A549 (cell line): Measurements from ENCODE around the gene PLAAT2. TPM values are rescaled to one million over a fixed set of nuclear protein-coding genes. Genes with fewer than 3 reads are reported as not detected.
"Not testable (repeated sequence)": the region's sequence is repeated elsewhere in the genome, so short reads cannot be mapped to it uniquely, and the experiment has no call there.

Experiments
- ATAC-seq, 2 experiments: fragments of 200-7000 bp in 1 of 2; fragments of >200 bp in 1 of 2; cut with Nextera tagmentation in 1 of 2; cut with Tn5 transposase in 1 of 2; 3 replicates each; pipeline versions ENCODE4 v1.8.0 to v1.9.1; 2018 to 2020; ENCODE audit warnings: mild to moderate bottlenecking in 1 of 2, moderate library complexity in 1 of 2
- CTCF ChIA-PET: fragments of 300-600 bp; sonication (Branson Sonifier 250); formaldehyde crosslinking; extraction: SDS; loops from one replicate; lab custom pipeline; 2021; ENCODE audit warnings: antibody characterized with exemption, inconsistent platforms; lab: Yijun Ruan, JAX
- POLR2A ChIA-PET: fragments of 350-600 bp; formaldehyde crosslinking; extraction: SDS; loops from one replicate; lab custom pipeline; 2021; ENCODE audit warnings: antibody characterized with exemption, inconsistent platforms; lab: Yijun Ruan, JAX
- DNase-seq, 2 experiments: peaks; one replicate each; pipeline versions ENCODE4 v3.0.0 to v3.0.0-alpha.2; 2011 to 2016; ENCODE audit warnings: low read depth in 1 of 2, low spot score in 1 of 2
- FAIRE-seq: peaks from 2 replicates; lab custom pipeline; 2011; peaks lifted over from hg19 to GRCh38; lab: Jason Lieb, UNC
- H3K27ac ChIP-seq, 2 experiments: fragments of >200 bp; sonication (Bioruptor Twin); formaldehyde crosslinking; 3 replicates each; pipeline ENCODE4 v1.5.1; 2016 to 2017
- H3K4me1 ChIP-seq: fragments of >200 bp; sonication (Bioruptor Twin); formaldehyde crosslinking; 3 replicates; pipeline ENCODE4 v1.6.1; 2016
- H3K4me2 ChIP-seq: fragments of >200 bp; sonication (Bioruptor Twin); formaldehyde crosslinking; 3 replicates; pipeline ENCODE4 v1.6.1; 2016
- H3K4me3 ChIP-seq: fragments of >200 bp; sonication (Bioruptor Twin); formaldehyde crosslinking; 3 replicates; pipeline ENCODE4 v1.5.1; 2016
- H3K9me3 ChIP-seq: fragments of >200 bp; sonication (Bioruptor Twin); formaldehyde crosslinking; 3 replicates; pipeline ENCODE4 v1.6.1; 2016
- ATOH8 ChIP-seq: fragments of 250-450 bp; sonication (Bioruptor Pico); IDR thresholded peaks from 2 replicates; pipeline ENCODE4 v1.5.0; 2020; ENCODE audit warnings: low read depth, mild to moderate bottlenecking, moderate library complexity
- CBX2 ChIP-seq: fragments of 200-600 bp; sonication (generic); IDR thresholded peaks from 2 replicates; pipeline ENCODE4 v1.6.1; 2016; ENCODE audit warnings: low read depth, mild to moderate bottlenecking, borderline replicate concordance
- CEBPB ChIP-seq, 2 experiments: fragments of >200 bp in 1 of 2; sonication (Bioruptor Twin) in 1 of 2; formaldehyde crosslinking in 1 of 2; IDR thresholded peaks; 2 replicates each; pipeline ENCODE4 v1.6.1; 2012 to 2016
- CHD2 ChIP-seq: fragments of 150-350 bp; IDR thresholded peaks from 2 replicates; pipeline ENCODE4 v1.6.1; 2014; ENCODE audit warnings: low read length; ENCODE audit not compliant: partially characterized antibody
- CHD4 ChIP-seq: fragments of 200-600 bp; sonication (generic); IDR thresholded peaks from 2 replicates; pipeline ENCODE4 v1.6.1; 2016; ENCODE audit warnings: antibody characterized with exemption, mild to moderate bottlenecking, borderline replicate concordance
- CTCF ChIP-seq: fragments of >200 bp; sonication (Bioruptor Twin); formaldehyde crosslinking; IDR thresholded peaks from 3 replicates; pipeline ENCODE4 v1.5.1; 2016
- EHMT2 ChIP-seq: fragments of 200-600 bp; sonication (generic); IDR thresholded peaks from 2 replicates; pipeline ENCODE4 v1.6.1; 2016; ENCODE audit warnings: antibody characterized with exemption, low read depth, mild to moderate bottlenecking, moderate library complexity
- ELK1 ChIP-seq: fragments of 150-350 bp; IDR thresholded peaks from 2 replicates; pipeline ENCODE4 v1.6.1; 2014; ENCODE audit warnings: low read depth, mild to moderate bottlenecking, low read length
- EP300 ChIP-seq, 2 experiments: fragments of >200 bp; sonication (Bioruptor Twin); formaldehyde crosslinking; IDR thresholded peaks; 2 replicates in 1 of 2; 3 replicates in 1 of 2; pipeline ENCODE4 v1.6.1; 2016 to 2017
- ESRRA ChIP-seq: fragments of 150-350 bp; IDR thresholded peaks from 2 replicates; pipeline ENCODE4 v1.6.1; 2014; ENCODE audit warnings: mild to moderate bottlenecking, low read length, borderline replicate concordance
- FOSB ChIP-seq: fragments of 250-450 bp; sonication (Bioruptor Pico); IDR thresholded peaks from 2 replicates; pipeline ENCODE4 v1.5.0; 2020; ENCODE audit warnings: mild to moderate bottlenecking, moderate library complexity
- GATA3 ChIP-seq: IDR thresholded peaks from 2 replicates; pipeline ENCODE4 v1.6.1; 2012; ENCODE audit warnings: borderline replicate concordance
- MAFK ChIP-seq: fragments of 450-650 bp; IDR thresholded peaks from 2 replicates; pipeline ENCODE4 v1.6.1; 2014; ENCODE audit not compliant: partially characterized antibody
- NPAS2 ChIP-seq: fragments of 250-450 bp; sonication (Bioruptor Pico); IDR thresholded peaks from 2 replicates; pipeline ENCODE4 v1.8.0; 2022; ENCODE audit warnings: mild to moderate bottlenecking, moderate library complexity, borderline replicate concordance
- NR3C1 ChIP-seq: fragments of >200 bp; sonication (Bioruptor Twin); formaldehyde crosslinking; IDR thresholded peaks from 3 replicates; pipeline ENCODE4 v1.6.1; 2017
- PHF8 ChIP-seq: fragments of 200-600 bp; sonication (generic); IDR thresholded peaks from 2 replicates; pipeline ENCODE4 v1.6.1; 2016; ENCODE audit warnings: low read depth, mild to moderate bottlenecking, antibody characterized with exemption, moderate library complexity, borderline replicate concordance
- POLR2A ChIP-seq: IDR thresholded peaks from 2 replicates; pipeline ENCODE4 v1.6.1; 2012; ENCODE audit warnings: mild to moderate bottlenecking, low read length
- POLR2AphosphoS2 ChIP-seq: conservative IDR thresholded peaks from 2 replicates; pipeline ENCODE4 v1.6.1; 2012; ENCODE audit warnings: low read length, improper control_type of control experiment, inconsistent platforms
- RARB ChIP-seq: fragments of 250-450 bp; sonication (Bioruptor Pico); IDR thresholded peaks from 2 replicates; pipeline ENCODE4 v1.8.0; 2021; ENCODE audit warnings: mild to moderate bottlenecking, moderate library complexity
- RFX5 ChIP-seq: fragments of 450-650 bp; IDR thresholded peaks from 2 replicates; pipeline ENCODE4 v1.7.1; 2014; ENCODE audit warnings: antibody characterized with exemption, mild to moderate bottlenecking, moderate library complexity
- RNF2 ChIP-seq: fragments of 200-600 bp; sonication (generic); IDR thresholded peaks from 2 replicates; pipeline ENCODE4 v1.6.1; 2016; ENCODE audit warnings: low read depth, mild to moderate bottlenecking, antibody characterized with exemption, moderate library complexity, borderline replicate concordance
- SREBF2 ChIP-seq: fragments of 450-650 bp; IDR thresholded peaks from 2 replicates; pipeline ENCODE4 v1.6.1; 2014; ENCODE audit warnings: mild to moderate bottlenecking, moderate library complexity
- TP53 ChIP-seq: fragments of 250-450 bp; sonication (Bioruptor Pico); IDR thresholded peaks from 2 replicates; pipeline ENCODE4 v1.5.0; 2021; ENCODE audit warnings: mild to moderate bottlenecking, moderate library complexity
- USF2 ChIP-seq: fragments of 450-650 bp; IDR thresholded peaks from 2 replicates; pipeline ENCODE4 v1.6.1; 2014; ENCODE audit warnings: antibody characterized with exemption
- WGBS: methylation state at CpG from one replicate; pipeline ENCODE4 v1.1.6; 2017; ENCODE audit errors: missing lambda C conversion rate; 5-methylcytosine and 5-hydroxymethylcytosine counted together
- polyA plus RNA-seq, 4 experiments: library from polyadenylated mRNA; depleted of rRNA in 3 of 4; stranded (reverse); fragments of >200 nt; fragmentation: RNase III in 1 of 4; extraction: RNeasy Plus Mini Kit Qiagen cat#74134 plus additional on column Dnase treatment in 1 of 4; gene quantifications; 2 replicates in 3 of 4; 3 replicates in 1 of 4; pipeline ENCODE4 v1.2.3, GENCODE V29; 2011 to 2017

The PLAAT2 gene
- polyA plus RNA-seq, 2 of the 4 experiments (the other 2 are of a cell fraction): 0.26 to 0.57 TPM

- no peaks in the 10 kb centered on the region for H3K9me3 ChIP-seq
- FAIRE-seq: no peak
- H3K27ac ChIP-seq: no peak overlapping the region
- ATAC-seq: no peak
- ChIA-PET POLR2A (no interaction called here), CTCF (interaction anchor here (1.1 kb wide), 1 partner anchor 19 kb away, joined by 3 read pairs; no protein-coding TSS in a partner anchor)
- H3K4me3 ChIP-seq: no peak overlapping the region
- H3K4me1 ChIP-seq: no peaks in the 10 kb centered on the region
- no peak overlapping the region for H3K4me2 ChIP-seq
- TF ChIP-seq EP300 (IDR thresholded peaks at IDR 0.05): no peak
- TF ChIP-seq SREBF2: no peak
- no peak for TF ChIP-seq ATOH8 (CRISPR knock-in tag)
- no peak for TF ChIP-seq FOSB (CRISPR knock-in tag)
- no peak for TF ChIP-seq CHD4
- no peak for TF ChIP-seq EHMT2
- TF ChIP-seq USF2: no peak
- TF ChIP-seq ESRRA: no peak
- TF ChIP-seq RFX5: no peak
- TF ChIP-seq NR3C1: no peak
- no peak for TF ChIP-seq RNF2
- no peak for TF ChIP-seq PHF8
- no peak for TF ChIP-seq CEBPB (IDR thresholded peaks at IDR 0.05)
- TF ChIP-seq TP53 (CRISPR knock-in tag): no peak
- TF ChIP-seq POLR2AphosphoS2: no peak
- TF ChIP-seq POLR2A: no peak
- no peak for TF ChIP-seq CTCF
- TF ChIP-seq NPAS2 (CRISPR knock-in tag): no peak
- no peak for TF ChIP-seq RARB (CRISPR knock-in tag)
- WGBS: 55% methylated on average over 4 of the region's 4 CpGs
- DNase-seq: no peak
Measured at GRCh38 chr11:63548178-63548577, 15.0 kb downstream of the PLAAT2 start.

GRCh38 chr11:63547061-63547460 is 16.1 kb downstream of the PLAAT2 start:
- no peaks in the 10 kb centered on the region for H3K9me3 ChIP-seq
- no peak overlapping the region for H3K27ac ChIP-seq
- H3K4me3 ChIP-seq: no peak overlapping the region
- FAIRE-seq (no peak), ATAC-seq (no peak), DNase-seq (no peak)
- no peak overlapping the region for H3K4me2 ChIP-seq
- H3K4me1 ChIP-seq: no peaks in the 10 kb centered on the region
- WGBS: 91% methylated on average over 1 of the region's 1 CpG
- no peak for TF ChIP-seq SREBF2
- TF ChIP-seq NR3C1: no peak
- TF ChIP-seq MAFK: no peak
- TF ChIP-seq GATA3: no peak
- TF ChIP-seq, all 56 proteins: peak for 0
- ChIA-PET CTCF (interaction anchor here (1.2 kb wide), 1 partner anchor 17 kb away, joined by 3 read pairs; no protein-coding TSS in a partner anchor), POLR2A (no interaction called here)

GRCh38 chr11:63543711-63544110 is 19.5 kb downstream of the PLAAT2 start:
- ATAC-seq (no peak), FAIRE-seq (no peak), DNase-seq (no peak)
- H3K4me2 ChIP-seq: no peak overlapping the region
- H3K4me1 ChIP-seq: no peaks in the 10 kb centered on the region
- ChIA-PET CTCF (interaction anchor here (0.6 kb wide), 1 partner anchor 63 kb away, joined by 3 read pairs; no protein-coding TSS in a partner anchor), POLR2A (no interaction called here)
- H3K9me3 ChIP-seq: no peaks in the 10 kb centered on the region
- no peak overlapping the region for H3K4me3 ChIP-seq
- TF ChIP-seq CHD2 (no peak), CBX2 (no peak), ESRRA (no peak), ELK1 (no peak), NR3C1 (no peak)
- no peak overlapping the region for H3K27ac ChIP-seq
- 75% methylated on average over 2 of the region's 2 CpGs for WGBS

- H3K27ac ChIP-seq, FAIRE-seq, H3K4me1 ChIP-seq, ATAC-seq, H3K9me3 ChIP-seq, POLR2A ChIA-PET, H3K4me2 ChIP-seq, DNase-seq, H3K4me3 ChIP-seq: not testable (repeated sequence)
- WGBS: 63% methylated on average over 2 of the region's 2 CpGs
- CTCF ChIA-PET: interaction anchor here (0.6 kb wide), 1 partner anchor 1132 kb away, joined by 3 read pairs; no protein-coding TSS in a partner anchor
Measured at GRCh38 chr11:63542506-63542905, 20.7 kb downstream of the PLAAT2 start.
